CD4-positive, alpha-beta T cell treated with Interleukin-4 for 4 hours (primary cell): ENCODE measurements around the gene MON1B.
A peak's percentile ranks its signal among the peaks of the same experiment; 100 is the strongest.
"Not testable (repeated sequence)": the region's sequence is repeated elsewhere in the genome, so short reads cannot be mapped to it uniquely, and the experiment has no call there.

Experiments used
- DNase-seq: peaks from one replicate; pipeline ENCODE4 v3.0.0-alpha.2; 2020

Gene MON1B

DNA sequence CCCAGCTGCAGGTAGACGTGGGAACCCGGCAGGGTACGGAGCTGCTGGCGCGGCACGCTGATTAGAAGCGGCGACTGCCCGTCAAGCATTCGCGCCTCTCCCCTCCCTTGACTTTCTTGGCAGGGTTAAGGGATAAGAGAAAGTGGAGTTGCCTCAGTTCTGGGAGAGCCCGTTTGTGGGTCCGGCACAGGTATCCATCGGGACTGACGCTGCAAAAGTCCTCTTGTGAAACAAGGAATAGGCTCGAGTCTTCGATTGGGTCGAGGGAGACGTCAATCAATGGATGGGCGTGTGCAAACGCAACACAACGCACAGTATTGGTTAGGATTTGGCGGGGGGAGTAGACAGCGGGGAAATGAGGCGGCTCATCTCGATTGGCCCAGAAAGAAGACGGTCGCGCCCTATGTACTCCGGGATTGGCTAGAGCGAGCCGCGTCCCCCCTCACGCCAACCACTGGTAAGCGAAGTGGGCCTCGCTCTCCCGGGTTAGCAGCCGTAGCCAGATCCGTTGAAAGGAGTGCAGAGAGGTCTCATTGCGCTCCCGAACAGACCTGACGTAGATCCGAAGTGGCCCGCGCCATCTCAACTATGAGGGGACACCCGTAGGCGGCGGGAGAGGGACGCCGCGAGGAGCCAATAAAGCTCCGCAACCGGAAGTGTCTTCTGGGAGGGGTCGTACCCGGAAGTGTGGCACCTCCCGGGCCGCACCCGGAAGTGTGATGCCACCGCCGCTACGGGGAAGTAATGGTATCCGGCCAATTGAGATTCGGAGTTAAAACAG, at the start of gene MON1B:
MON1B (plus strand) TSS at position 713 of the 781 bp plus-strand sequence. CDS start 296 bp downstream, outside the sequence.
- DNase-seq, result peak; percentile 97

DNA sequence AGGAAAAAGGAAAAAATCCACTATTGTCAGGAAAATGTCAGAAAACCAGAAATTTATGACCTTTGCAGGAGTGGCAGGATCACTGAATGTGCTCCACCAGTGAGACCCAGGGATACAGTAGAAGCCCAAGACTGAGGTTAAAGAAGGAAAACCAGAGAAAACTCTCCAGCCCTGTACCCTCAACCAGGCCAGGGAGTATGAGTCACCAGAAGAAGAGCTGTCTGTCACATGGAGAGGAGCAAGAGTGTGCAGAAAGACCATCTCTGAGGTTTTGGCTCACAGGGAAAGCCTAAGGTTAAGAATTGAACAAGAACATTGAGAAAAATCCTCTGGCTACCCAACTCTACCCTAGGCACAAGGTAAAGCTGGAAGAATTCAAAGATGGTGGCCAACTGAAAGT, 47.6 kb upstream of the MON1B start:
- DNase-seq, result no peak

DNA sequence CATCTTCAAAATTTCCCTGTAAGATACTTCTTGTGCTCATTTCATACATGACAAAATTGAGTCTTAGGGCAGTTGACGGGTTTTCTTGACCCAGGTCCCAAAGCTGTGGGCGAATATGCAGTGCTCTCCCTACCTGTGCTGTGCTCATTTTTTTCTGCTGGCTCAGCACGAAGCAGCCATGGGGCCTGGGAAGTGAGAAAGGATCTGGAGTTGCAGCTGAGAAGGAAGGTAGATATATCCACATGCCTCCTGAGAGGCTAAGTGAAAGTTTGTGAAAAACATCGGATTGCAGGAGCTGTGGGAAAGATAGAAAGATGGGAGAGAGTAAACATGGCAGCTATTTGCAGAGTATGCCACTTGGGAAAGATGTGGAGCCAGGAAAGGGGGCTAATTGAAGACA, 42.9 kb upstream of the MON1B start:
- DNase-seq, result no peak

DNA sequence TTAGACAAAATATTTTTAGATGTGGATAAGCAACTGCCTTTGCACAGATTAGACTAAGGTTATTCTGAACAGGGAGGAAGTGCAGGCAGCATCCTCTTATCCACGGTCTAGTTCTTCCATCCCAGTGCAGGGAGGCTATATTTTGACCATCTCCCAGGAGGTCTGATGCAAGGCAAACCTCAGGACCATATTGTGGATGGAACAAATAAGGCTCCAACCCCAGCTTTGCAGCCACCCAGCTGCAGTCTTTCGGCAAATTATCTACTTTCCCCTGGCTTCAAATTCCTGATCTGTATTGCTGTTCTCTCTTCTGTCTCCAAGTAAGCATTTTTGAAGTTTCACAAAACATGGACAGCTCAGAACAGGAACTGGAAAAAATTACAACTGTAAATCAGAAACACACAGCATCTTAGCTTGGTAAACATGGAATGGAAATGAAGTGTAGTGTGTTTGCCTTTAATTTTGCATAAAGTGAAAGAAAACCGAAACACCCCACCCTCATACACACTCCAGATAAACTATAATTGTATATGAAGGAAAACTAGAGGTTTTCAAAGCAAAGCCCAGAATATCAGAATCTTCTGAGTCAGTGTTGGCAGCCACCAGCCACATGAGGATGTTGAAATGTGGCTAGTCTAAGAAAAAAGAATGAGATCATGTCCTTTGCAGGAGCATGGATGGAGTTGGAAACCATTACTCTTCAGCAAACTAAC, 33.5 kb upstream of the MON1B start:
- DNase-seq, result no peak

DNA sequence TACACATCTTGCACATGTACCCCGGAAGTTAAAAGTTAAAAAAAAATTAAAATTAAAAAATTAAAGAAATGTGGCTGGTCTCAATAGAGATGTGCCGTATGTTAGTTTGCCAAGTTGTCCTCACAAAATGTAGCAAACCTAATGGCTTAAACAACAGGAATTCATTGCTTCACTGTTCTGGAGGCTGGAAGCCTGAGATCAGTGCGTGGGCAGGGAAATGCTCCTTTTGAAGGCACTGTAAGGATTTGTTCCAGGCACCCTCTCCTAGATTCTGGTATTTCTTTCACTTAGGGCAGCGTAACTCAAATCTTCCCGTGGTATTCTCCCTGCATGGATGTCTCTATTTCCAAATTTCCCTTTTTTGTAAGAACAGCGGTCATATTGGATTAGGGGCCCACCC, 32.7 kb upstream of the MON1B start:
- no peak for DNase-seq

DNA sequence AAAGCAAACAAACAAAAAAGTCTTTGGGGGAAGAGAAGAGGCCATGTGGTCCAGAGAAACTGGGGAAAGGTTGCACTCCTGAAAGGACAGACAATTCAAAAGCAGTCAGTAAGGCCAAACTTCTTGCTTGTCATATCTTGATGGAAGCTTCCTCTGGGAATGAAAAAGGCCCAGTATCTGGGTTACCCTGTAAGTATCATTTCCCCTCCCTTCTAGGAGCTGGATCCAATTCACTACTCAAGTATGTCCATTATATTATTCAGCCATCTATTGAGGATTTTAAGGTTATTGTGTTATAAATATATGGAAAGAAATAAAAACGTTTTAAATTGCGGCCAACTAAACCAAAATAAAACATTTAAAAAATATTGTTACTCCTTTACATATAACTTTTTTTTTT, 26.0 kb upstream of the MON1B start:
- no peak for DNase-seq

DNA sequence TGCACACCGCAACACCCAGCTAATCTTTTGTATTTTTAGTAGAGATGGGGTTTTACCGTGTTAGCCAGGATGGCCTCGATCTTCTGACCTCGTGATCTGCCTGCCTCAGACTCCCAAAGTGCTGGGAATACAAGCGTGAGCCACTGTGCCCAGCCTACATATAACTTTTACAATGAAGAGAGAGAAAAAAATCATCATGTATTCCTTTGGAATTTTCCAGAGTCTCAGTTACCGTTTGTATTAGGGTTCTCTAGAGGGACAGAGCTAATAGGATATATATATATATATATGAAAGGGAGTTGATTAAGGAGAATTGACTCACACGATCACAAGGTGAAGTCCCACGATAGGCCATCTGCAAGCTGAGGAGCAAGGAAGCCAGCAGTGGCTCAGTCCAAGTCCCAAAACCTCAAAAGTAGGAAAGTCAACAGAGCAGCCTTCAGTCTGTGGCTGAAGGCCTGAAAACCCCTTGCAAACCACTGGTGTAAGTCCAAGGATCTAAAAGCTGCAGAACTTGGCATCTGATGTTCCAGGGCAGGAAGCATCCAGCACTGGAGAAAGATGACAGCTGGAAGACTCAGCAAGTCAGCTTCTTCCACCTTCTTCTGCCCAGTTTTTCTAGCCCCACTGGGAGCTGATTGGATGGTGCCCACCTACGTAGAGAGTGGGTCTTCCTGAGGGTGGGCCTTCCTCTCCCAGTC, 25.3 kb upstream of the MON1B start:
- DNase-seq, result not testable (repeated sequence)

DNA sequence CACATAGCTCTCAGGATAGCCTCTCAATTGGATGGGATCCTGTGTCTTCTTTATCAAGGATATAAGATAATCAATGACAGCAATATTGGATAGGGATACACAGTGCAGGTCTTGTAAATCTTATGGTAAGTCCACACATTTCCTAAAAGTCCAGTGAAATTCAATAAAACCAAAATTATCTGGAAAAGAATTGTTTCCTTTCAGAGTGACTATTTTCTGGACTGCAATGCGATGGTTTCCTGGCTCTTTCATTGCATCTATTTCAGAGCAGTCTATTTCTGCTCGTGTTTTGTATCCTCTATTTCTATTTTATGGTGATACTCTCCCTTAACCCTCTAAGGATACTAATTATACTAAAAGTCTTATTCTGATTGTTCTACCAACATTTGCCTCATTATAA, 24.3 kb upstream of the MON1B start:
- DNase-seq, result no peak

DNA sequence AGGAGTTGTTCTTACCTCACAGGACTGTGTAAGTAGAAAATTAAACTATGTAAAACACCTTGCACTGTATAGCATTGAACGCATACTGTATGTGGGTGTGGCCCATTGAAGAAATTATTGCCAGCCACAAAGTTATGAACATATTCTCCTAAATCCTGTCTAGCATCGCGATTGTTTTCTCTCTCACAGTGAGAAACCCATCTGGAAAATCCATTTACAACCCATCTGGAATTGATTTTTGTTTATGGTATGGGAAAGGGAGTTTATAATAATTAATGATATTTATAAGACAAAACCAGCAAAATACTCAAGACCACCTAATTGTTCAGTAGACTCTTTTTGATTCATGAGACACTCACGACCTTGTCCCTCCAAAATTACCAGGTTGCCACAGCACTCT, 22.1 kb upstream of the MON1B start:
- no peak for DNase-seq

DNA sequence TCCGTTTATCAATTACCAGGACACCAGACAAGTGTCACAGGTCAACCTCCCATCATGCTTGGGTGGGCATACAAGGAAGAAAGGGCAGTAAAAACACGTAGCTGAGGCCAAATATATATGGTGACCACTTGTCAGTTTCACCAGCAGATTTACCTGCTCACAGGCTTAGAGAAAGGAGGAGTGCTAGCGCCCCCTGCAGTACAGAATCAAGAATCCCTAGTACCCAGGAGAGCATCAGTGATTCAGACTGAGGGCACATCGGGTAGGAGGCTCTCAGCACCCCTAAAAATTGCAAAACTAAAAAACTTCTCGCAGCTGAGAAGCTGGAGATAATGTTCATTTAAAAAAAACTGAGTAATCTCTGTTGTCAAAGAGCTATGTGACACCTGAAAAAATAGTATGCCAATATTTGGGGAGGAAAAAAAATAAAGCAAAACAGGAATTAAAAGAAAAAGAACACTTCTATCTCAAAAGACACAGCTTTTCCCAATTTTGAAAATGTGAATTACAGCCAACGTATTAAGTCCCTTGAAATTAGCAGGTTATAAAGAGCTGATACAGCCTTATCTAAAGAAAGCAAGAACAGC, 21.2 kb upstream of the MON1B start:
- peak; percentile 30 for DNase-seq

DNA sequence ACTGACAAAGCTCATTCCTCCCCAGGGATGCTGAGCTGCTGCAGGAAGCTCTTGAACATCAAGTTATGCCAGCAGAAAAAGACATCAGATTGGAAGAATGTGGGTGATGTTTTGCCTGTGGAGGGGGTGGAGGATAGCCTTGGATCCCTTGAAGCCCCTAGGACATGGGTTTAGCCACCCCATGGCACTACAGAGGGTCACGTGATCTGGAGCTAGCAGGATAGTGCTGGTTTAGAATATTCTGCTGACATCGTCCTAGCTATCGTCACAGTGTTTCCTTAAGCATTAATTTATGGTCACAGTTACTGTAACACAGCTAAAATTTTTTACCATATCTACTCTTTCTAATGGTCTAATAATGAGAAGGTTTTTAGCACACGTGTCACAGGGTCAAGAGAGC, 20.2 kb upstream of the MON1B start:
- DNase-seq, result no peak

DNA sequence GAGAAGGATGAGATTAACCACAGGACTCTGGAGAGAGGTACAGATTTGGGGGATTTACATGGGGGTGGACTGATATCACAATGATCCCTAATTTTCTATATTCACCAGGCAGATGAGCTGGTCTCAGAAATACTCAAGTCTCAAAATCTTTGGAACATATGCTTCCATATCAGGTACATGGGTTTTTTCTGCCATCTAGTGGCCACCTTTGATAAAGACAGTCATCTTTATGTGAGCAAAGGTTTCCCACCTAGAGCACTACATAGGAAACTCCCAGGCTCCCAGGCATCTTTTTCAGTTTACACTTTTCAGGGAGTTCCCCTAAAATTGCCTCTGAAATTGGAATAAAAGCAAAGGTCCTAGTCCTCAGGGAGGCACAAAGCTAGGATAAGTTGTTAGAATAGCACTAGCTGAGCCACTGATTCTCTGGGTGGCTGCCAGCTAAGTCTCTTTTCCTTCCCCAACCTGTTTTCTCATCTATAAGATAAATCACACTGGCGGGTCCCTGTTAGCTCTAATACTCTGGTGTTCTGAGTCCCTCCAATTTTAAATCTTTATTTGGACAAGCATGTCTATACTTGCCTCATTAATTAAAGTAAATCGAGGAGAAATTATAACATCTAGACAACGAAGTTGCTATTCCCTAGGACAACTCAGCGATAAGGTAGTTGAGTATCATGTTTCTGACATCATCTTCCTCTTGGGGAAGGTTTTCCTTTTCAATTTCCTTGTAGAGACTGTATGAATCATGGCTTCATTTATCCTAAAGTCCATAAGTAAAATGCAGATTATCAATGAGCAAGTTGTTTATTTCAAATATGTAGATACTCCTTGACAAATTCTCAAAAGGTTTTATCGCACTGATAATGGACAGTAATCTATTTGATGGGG, 19.0 kb upstream of the MON1B start:
- peak; percentile 60 for DNase-seq

DNA sequence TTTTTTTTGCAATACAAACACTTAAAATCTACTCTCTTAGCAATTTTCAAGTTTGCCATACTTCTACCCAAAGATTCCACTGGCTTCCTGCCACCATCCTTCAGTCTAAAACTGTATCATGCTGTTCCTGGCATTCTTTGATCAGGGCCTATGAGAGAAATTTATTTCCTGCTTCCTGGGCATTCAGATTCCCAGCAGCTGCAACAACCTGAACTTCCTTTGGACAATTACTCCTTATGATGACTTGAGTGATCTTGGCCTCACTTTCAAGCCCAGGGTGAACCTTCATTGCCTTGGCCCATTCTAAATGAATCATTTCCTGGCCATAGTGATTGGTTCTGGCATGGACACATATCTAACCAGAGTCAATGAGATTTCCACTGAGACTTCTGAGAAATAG, 18.0 kb upstream of the MON1B start:
- DNase-seq, result no peak

DNA sequence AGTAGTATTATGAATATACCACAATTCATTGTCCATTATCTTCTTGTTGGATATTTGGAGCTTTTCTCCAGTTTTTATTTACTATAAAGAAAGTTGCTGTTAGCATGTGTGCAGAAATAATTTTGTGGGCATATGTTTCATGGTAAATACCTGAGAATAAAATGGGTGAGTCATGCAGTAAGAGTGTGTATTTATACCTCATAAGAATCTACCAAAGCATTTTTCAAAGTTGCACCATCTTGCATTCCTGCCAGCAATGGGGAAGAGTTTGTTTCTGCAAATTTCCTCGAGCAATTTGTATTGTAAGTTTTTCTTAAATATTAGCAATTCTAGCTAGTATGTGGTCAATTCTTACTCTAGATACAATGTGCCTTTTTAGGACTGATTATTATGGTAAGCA, 7.9 kb upstream of the MON1B start:
- no peak for DNase-seq

DNA sequence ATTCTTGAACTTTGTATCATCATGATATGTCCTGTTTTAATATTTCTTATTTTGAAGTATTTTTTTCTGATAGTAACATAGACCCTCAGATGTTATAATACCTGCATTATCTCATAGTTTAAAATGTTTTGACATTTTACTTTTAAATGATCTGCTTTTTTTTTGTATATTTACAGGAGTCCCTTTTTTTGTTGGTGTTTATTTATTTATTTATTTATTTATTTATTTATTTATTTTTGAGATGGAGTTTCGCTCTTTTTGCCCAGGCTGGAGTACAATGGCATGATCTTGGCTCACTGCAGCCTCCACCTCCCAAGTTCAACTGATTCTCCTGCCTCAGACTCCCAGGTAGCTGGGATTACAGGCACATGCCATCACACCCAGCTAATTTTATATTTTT, 4.7 kb upstream of the MON1B start:
- not testable (repeated sequence) for DNase-seq

DNA sequence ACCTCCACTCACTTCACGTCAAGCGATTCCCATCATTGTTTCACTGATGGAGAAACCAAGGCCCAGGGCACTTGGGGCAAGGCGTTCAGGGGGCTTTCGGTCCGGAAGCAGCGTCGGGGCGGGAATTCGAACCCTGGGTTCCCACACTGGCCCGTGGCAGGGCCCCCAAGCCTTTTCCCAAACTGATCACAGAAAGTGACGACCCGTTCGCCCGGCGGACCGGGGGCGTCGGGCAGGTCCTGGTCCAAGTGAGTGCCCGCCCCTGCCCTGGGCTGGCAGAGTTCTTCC, 856 bp upstream of the MON1B start:
- DNase-seq, result no peak

DNA sequence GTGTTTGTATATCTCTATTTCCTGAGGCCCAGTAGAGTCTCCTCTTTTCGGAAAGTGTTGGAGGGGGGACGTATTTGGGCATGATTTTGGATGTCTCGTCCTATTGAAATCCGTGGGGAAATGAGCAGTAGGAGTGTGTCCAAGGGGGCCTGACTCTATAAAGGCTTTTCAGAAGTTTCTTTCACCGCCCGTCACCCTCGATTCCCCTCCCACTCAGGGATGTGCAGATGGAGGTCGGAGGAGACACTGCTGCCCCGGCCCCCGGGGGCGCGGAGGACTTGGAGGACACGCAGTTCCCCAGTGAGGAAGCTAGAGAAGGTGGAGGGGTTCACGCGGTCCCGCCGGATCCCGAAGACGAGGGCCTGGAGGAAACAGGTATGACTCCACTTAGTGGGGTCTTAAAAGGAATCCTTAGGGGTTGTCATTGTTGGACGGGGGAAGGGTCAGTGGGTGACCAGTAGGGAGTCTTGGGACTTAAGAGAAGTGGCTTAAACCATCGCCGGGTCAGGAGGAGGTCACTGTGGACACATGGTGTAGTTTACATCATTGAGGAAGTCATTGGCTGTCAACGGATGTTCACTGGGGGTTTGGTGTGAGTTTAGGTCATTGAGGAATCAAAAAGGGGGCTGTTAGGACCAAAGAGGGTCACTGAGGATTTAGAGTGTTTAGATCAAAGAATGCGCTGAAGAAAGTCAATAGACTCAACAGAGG, 424 bp downstream of the MON1B start:
- DNase-seq, result peak; percentile 7

DNA sequence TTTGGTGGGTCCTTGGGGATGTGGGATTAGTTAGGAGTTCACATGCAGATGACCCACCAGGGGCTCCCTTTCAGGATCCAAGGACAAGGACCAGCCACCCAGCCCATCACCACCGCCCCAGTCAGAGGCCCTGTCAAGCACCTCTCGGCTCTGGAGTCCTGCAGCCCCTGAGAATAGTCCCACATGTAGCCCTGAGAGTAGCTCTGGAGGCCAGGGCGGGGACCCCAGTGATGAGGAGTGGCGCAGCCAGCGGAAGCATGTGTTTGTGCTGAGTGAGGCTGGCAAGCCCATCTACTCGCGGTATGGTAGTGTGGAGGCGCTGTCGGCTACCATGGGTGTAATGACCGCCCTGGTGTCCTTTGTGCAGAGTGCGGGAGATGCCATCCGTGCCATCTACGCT, 2.4 kb downstream of the MON1B start:
- DNase-seq, result no peak

DNA sequence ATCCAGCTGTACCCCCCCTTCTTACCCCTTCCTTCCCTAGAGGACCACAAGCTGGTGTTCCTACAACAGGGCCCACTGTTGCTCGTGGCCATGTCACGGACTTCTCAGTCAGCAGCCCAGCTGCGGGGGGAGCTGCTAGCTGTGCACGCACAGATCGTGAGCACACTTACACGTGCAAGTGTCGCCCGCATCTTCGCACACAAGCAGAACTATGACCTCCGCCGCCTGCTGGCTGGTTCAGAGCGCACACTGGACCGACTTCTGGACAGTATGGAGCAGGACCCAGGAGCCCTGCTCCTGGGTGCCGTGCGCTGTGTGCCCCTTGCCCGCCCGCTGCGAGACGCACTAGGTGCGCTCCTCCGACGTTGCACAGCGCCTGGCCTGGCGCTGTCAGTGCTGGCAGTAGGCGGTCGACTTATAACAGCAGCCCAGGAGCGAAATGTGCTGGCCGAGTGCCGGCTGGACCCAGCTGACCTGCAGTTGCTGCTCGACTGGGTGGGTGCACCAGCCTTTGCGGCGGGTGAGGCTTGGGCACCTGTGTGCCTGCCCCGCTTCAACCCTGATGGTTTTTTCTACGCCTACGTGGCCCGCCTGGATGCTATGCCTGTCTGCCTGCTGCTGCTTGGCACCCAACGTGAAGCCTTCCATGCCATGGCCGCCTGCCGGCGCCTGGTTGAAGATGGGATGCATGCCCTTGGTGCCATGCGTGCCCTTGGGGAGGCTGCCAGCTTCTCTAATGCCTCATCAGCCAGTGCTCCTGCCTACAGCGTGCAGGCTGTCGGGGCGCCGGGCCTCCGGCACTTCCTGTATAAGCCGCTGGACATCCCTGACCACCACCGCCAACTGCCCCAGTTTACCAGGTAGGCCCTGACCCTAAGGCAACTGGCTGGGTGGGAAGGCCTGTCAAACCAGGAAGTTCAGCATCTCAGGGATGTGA, 3.6 kb downstream of the MON1B start:
- DNase-seq, result no peak

DNA sequence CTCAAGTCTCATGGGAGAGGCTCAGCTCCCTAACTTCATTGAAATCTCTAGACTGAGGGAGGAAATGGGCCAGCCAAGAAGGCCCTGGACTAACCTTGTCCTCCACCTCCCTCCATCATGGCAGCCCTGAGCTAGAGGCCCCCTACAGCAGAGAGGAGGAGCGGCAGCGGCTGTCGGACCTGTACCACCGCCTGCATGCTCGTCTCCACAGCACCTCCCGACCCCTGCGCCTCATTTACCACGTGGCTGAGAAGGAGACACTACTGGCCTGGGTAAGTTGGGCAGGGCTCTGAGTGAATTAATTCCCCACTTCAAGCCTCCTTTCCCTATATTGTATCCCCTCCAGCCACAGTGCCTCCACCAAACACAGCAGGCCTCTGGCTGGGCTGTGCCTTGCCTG, 4.4 kb downstream of the MON1B start:
- DNase-seq, result no peak

DNA sequence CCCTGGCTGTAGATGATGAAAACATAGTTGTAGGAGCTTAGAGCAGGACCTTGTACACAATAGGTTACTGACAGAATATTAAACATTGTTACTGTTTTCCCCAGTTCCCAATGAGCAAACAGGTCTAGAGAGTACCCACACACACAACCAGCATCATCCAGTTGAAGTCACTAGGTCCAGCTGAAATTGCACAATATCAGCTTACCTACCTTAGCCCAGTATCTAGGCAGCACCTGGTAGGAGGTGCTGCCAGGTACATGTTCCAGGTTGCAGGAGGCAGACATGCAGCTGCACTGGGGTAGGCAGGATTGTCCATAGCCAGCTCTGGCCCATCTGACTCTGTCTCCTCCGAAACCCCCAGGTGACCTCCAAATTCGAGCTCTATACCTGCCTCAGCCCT, 6.8 kb downstream of the MON1B start:
- DNase-seq, result no peak
